ENCODE measurements around the gene TM7SF2.

Gene TM7SF2

DNA sequence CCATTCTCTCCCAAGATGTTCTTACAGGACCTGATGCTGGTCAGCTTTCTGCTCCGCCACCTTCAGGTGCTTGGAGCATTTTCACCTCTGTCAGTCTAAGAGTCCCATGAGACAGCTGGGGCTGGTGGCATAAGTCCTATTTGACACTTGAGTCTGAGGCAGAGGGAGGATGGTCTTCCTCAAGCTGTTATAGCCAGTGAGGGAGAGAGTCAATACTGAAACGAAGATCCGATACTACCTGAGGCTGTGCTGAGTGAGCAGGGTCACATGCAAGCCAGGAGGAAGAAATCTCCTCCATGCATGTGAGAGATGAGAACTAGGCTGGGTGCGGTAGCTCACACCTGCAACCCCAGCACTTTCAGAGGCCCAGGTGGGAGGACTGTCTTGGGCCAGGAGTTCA is 22.1 kb upstream of the TM7SF2 start:
- no peak for DNase-seq (ENCODE audit: low read depth in 2 of 2)

DNA sequence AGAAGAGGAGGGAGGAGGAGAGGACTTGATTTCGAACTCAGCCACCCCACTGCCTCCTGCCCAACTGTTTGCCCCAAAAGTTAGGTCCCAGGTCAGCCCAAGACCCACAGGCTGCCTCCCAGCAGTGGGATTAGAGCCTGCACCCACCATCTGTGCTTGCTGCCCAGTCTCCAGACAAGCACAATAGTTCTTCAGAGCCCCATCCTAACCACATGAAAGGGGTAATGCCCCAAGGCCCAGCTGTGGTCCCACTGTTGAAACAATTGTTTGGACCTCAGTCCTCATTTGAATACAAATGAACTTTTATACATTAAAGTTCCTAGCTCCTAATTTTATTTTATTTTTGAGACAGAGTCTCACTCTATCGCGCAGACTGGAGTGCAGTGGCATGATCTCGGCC is 21.0 kb upstream of the TM7SF2 start:
- DNase-seq (ENCODE audit: low read depth in 2 of 2): no peak

DNA sequence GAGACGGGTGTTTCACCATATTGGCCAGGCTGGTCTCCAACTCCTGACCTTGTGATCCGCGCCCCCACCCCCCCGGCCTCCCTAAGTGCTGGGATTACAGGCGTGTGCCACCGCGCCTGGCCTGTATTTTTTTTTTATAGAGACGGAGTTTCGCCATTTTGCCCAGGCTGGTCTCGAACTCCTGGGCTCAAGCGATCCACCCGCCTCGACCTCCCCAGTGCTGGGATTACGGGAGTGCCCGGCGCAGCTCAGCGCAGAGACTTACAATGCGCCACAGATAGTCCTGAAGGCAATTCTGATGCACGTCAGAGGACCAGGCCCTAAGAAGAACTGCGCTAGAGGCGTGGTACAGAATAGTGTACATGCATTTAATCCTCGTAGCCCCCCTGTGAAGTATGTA is 16.2 kb upstream of the TM7SF2 start:
- no peak for DNase-seq (ENCODE audit: low read depth in 2 of 2)

DNA sequence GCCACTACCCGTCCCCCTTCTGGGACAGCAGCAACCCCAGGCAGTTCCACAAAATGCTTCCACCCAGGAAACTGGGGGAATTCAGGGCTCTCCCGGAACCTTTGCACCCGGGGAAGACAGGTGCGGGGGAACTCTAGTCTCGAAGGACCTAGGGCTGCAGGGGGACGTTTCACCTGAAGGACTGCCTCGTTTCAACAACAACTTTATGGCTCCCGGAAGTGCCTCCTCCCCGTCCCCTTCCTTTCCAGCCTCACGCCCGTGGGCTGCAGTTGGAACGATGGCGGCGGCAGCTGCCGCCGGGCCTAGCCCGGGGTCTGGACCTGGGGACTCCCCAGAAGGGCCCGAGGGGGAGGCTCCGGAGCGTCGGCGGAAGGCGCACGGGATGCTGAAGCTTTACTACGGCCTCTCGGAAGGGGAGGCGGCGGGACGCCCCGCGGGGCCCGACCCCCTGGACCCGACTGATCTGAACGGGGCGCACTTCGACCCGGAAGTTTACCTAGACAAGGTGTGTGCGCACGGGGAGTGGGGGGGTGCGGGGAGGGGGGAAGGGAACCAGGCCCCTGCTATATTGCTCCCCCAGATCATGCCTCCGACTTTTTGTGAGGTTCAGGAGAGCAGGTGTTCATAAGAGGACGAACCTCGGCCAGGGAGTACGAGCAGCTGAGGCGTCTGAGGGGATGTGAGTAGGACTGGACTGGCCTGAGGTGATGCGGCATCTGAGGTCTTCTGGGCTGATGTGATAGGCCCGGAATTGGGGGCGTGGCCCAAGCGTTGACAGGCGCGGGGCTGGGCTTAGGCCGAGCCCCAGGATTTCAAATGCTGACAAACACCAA is 15.5 kb upstream of the TM7SF2 start, which contains the start of gene VPS51:
VPS51 (plus strand) TSS at position 241 of the 833 bp plus-strand sequence; CDS start at position 278, 37 bp downstream.
- DNase-seq (ENCODE audit: low read depth in 2 of 2): peak; percentile 70 to 71

DNA sequence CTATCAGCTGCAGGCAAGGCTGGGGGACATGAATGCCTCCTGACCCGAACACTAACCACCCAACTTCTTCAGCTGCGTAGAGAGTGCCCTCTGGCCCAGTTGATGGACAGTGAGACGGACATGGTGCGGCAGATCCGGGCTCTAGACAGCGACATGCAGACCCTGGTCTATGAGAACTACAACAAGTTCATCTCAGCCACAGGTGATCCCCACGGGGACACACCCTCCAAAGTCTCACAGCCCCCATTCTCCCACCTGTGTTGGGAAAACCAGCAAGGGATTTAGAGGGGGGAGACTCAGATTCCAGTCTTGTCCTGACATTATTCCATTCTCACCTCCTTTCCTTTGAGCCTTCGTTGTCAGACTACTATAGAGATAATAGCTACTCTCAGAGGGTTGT is 14.7 kb upstream of the TM7SF2 start:
- DNase-seq (ENCODE audit: low read depth in 2 of 2): no peak

DNA sequence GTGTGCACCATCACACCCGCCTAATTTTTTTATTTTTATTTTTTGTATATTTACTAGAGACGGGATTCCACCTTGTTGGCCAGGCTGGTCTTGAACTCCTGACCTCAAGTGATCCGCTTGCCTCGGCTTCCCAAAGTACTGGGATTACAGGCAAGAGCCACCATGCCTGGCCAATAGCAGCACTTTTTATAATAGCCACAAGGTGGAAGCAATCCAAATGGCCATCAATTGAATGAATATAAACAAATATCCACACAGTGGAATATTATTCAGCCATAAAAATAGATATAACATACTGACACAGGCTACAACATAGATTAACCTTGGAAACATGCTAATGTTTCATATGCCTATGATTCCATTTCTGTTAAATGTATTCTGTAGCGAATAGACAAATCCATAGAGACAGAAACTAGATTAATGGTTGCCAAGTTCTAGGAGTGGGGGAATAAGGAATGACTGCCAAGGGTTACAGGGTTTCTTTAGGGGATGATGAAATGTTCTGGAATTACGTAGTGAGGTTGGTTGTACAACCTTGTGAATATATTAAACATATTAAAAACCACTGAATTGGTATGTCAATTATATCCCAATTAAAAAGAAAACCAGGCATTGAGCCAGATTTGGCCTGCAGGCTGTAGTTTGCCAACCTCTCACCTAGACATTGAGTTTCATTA is 10.9 kb upstream of the TM7SF2 start:
- DNase-seq (ENCODE audit: low read depth in 2 of 2): no peak

DNA sequence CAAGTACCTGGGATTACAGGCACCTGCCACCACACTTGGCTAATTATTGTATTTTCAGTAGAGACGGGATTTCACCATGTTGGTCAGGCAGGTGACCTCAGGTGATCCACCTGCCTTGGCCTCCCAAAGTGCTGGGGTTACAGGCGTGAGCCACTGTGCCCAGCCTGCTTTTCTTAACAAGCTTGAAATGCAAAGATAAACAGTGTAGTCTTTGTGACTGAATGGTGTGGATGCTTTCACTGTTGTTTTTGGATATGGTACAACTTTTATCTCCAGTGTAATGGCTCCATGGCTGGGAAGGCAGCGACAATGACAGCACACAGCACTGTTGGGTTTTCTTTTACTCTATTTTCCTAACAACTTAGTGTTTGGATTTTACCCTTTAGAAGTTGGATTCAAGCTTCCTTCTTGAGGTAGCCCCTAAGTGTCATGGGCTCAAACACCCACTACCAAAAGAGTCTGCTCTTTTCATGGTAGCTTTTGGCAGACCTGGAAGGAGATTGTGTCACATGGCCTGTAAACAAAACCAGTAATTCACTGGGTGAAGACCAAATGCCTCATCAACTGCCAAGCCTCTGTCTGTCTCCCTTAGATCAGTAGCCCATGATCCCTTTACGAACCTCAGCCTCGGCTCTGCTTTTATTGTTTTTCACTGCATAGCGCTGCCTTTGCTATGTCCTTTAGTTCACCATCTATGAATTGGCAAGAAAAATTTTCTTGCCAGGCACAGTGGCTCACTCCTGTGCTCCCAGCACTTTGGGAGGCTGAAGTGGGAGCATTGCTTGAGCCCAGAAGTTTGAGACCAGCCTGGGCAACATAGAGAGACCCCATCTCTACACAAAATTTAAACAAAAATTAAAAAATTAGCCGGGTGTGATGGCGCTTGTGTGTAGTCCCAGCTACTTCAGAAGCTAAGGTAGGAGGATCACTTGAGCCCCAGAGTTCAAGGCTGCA is 9.3 kb upstream of the TM7SF2 start:
- DNase-seq (ENCODE audit: low read depth in 2 of 2): no peak

DNA sequence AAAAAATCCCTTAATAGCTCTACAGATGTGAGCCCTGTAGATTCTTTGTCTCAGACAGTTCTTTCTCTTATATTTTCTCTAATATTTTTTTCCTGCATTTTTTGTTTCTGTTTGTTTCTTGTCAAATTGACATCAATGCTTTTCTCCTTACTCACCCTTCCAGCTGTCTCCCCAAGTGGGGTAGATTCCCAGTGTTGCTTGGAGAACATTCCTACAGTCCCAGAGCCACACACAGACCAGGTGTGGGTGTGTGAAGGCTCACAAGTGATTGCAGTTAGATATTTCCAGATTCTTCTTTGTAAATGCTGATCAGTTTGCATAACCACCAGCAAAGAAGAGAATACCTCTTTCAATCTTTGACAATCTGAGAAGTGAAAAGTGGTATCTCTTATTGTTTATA is 8.2 kb upstream of the TM7SF2 start:
- DNase-seq (ENCODE audit: low read depth in 2 of 2): no peak

DNA sequence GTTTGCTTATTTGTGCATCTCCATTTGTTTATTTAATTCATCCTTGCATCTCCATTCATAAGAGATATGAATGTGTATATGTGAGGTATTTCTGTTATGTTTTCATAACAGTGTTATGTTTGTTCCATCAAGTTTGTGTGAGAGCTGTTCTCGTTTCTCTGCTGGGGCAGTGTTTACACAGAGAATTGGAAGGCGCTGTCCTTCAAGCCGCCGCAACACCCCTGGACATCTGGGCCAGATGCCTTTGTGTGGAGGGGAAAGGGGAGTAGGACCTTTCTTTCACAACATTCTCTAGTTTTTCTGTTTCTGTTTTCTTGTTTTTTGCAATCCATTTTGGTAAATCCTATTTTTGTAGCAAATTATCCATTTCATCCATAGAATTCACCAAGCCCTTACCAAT is 7.0 kb upstream of the TM7SF2 start:
- no peak for DNase-seq (ENCODE audit: low read depth in 2 of 2)

DNA sequence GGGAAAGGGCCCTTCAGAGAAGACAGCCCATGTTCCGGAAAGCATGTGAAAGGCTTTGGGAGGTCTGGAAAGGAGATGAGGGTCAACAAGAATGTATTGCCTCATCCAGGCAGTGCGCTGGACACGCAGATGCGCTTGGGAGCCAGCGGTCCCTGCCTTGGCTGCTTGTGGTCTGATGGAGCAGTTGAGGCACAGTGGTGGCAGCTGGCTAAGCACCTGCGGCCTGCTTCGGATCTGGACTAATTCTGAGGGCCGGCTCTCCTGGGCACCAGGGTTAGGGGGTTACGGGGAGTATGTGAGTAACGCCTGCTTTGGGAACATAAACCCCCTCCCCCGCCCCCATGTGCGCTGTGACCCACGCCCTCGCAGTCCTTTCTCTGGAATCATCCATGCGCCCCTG is 4.6 kb upstream of the TM7SF2 start:
- no peak for DNase-seq (ENCODE audit: low read depth in 2 of 2)

DNA sequence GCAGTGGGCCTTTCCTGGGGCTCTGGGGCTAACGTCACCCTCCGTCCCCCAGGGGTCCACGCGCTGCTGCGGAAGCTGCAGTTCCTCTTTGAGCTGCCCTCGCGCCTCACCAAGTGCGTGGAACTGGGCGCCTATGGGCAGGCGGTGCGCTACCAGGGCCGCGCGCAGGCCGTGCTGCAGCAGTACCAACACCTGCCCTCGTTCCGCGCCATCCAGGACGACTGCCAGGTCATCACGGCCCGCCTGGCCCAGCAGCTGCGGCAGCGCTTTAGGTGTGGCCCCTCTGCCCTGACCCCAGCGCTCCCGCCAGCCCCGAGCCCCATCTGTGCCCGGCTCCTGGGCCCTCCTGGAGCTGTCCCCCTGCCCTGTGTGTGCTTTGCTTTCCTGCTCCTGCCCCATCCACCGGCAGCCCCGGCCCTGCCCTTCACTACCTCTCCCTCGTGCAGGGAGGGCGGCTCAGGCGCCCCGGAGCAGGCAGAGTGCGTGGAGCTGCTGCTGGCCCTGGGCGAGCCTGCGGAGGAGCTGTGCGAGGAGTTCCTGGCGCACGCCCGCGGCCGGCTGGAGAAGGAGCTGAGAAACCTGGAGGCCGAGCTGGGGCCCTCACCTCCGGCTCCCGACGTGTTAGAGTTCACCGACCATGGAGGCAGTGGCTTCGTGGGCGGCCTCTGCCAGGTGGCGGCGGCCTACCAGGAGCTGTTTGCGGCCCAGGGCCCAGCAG is 3.8 kb upstream of the TM7SF2 start:
- DNase-seq (ENCODE audit: low read depth in 2 of 2): no peak

DNA sequence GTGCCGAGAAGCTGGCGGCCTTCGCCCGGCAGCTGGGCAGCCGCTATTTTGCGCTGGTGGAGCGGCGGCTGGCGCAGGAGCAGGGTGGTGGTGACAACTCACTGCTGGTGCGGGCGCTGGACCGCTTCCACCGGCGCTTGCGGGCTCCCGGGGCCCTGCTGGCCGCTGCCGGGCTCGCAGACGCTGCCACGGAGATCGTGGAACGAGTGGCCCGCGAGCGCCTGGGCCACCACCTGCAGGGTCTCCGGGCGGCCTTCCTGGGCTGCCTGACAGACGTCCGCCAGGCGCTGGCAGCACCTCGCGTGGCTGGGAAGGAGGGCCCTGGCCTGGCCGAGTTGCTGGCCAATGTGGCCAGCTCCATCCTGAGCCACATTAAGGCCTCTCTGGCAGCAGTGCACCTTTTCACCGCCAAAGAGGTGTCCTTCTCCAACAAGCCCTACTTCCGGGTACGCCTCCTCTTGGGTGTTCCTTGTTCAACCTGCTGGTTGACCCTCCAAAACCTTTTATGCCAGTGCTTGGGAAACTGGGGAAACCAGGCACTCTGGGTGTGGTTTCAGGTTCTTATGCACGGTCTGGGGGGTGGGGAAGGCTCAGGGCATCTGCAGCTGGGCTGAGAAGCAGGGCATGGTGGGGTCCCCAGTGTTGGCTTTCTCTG is 3.1 kb upstream of the TM7SF2 start:
- no peak for DNase-seq (ENCODE audit: low read depth in 2 of 2)

DNA sequence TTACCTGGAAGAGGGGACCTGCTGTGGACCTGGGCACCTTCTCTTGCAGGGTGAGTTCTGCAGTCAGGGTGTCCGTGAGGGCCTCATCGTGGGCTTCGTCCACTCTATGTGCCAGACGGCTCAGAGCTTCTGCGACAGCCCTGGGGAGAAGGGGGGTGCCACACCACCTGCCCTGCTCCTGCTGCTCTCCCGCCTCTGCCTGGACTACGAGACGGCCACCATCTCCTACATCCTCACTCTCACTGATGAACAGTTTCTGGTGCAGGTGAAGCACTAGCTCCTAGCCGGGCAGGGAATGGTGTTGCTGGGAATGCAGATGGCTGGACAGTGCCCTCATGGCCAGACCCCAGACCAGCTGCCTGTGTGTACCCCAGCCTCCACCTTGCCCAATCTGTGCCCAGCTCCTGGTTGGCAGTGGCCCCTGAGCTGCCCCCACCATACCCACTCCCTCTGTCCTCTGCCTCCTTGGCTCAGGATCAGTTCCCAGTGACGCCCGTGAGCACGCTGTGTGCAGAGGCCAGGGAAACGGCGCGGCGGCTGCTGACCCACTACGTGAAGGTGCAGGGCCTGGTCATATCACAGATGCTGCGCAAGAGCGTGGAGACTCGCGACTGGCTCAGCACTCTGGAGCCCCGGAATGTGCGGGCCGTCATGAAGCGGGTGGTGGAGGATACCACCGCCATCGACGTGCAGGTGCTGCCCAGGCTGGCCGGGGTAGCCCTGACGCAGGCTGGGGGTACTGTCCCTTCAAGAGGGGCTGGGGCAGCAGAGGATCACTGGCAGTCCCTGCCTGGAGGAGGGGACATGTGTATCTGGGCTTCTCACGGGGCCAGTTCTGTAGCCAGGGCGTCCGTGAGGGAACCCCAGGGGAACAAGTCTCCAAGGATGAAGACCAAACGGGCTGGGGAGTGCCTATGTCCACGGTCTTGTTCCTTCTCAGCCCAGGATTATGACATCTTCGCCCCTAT is 2.2 kb upstream of the TM7SF2 start:
- DNase-seq (ENCODE audit: low read depth in 2 of 2): no peak

DNA sequence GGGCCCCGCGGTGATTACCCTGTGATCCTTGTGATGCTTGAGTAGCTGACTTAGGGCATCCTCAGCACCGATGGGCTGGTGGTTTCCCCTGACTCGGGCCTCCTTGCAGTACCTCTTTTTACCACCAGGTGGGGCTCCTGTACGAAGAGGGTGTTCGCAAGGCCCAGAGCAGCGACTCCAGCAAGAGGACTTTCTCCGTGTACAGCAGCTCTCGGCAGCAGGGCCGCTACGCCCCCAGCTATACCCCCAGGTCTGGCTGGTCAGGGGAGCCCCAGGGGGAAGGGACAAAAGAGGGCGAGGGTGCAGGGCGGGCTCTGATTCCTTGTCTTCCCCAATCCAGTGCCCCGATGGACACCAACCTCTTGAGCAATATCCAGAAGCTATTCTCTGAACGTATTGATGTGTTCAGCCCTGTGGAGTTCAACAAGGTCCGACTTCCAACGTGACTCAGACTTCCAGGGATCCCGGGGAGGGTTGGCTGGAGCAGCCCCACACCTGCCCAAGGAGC is 1.3 kb upstream of the TM7SF2 start:
- peak; percentile 98 for DNase-seq (ENCODE audit: low read depth in 2 of 2)

DNA sequence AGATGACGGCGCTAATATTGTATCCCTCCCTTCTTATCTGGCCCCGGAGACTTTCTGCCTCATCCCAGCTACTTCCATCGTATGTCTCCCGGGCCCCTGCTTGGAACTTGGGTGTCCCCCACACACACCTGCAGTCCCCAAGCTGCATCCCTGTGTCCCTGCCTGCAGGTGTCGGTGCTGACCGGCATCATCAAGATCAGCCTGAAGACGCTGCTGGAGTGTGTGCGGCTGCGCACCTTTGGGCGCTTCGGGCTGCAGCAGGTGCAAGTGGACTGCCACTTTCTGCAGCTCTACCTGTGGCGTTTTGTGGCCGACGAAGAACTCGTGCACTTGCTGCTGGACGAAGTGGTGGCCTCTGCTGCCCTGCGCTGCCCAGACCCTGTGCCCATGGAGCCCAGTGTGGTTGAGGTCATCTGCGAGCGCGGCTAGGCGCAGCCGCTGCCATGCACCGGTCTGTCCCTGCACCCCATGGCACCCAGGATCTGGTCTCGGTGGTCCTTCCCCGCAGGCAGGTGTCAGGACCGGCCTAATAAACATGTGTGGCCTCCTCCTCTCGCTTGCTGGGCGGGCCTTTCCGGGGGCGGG is 421 bp upstream of the TM7SF2 start:
- DNase-seq (ENCODE audit: low read depth in 2 of 2): no peak

DNA sequence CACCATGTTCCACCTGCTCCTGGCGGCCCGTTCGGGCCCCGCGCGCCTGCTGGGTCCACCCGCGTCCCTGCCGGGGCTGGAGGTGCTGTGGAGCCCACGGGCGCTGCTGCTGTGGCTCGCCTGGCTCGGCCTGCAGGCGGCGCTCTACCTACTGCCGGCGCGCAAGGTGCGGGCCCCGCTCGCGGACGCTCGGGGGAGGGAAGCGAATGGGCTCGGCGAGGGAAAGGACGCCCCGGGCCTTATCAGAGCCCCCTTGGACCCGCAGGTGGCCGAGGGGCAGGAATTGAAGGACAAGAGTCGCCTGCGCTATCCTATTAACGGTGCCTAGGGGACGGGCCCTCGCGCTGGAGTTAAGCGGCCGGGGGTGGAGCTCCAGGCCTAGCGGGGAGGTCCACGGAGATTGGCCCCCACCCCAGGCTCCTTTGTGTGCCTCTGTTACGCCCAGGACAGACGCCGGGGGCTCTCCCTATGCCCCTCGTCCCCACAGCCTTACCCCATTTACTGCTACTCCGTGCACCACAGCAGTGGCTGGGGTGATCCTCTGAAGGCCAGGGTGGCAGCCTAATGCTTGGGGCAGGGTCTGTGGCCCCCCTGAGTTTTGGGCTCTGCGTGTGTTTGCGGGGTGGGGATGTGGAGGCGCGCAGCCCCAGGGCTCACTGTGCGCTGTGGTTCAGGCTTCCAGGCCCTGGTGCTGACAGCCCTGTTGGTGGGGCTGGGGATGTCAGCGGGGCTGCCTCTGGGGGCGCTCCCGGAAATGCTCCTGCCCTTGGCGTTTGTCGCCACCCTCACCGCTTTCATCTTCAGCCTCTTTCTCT is 1.1 kb downstream of the TM7SF2 start:
- DNase-seq (ENCODE audit: low read depth in 2 of 2): peak; percentile 61 to 66

DNA sequence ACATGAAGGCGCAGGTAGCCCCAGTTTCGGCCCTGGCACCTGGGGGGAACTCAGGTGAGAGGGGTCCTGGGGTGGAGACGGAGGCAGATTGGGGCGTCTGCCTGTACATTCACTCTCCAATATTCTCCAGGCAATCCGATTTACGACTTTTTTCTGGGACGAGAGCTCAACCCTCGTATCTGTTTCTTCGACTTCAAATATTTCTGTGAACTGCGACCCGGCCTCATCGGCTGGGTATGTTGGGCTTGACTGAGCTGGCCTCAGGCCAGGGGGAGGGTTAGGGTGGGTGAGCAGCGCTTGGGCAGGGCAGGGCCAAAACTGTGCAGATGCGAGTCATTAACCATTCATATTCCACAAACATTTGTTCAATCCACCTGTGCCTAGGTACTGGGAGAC is 1.7 kb downstream of the TM7SF2 start:
- DNase-seq (ENCODE audit: low read depth in 2 of 2): no peak

DNA sequence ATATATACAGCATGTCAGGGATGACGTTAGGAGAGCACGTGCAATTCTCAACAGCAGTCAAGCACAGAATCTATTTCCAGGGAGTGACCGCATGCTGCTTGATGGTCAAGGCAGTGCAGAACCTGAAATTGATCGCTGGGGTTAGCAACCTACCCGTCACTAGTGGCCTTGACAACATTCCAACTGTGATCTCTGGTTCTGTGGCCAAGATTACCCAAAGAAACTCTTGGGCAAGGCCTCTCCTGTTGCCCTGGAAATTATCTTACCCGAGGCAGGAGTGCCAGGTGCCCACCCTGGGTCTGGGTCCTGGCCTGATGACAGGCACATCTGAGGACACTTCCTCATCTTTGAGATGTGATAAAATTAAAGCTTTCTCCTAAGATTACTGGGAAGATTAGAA is 2.2 kb downstream of the TM7SF2 start:
- no peak for DNase-seq (ENCODE audit: low read depth in 2 of 2)

All from activated CD4-positive, alpha-beta T cell treated with anti-CD3 and anti-CD28 coated beads for 24 hours (primary cell).